Sigmoid colon (tissue), 4 donors: ENCODE measurements around the gene PSME3IP1.

Source experiments
- EP300 ChIP-seq, 4 donors: sonication (generic); formaldehyde crosslinking; IDR thresholded peaks; one replicate each; pipeline ENCODE4 v1.6.1; 2017; ENCODE audit warnings: antibody characterized with exemption in 4 of 4
- POLR2A ChIP-seq, 2 donors: fragments of 450-650 bp; IDR thresholded peaks; one replicate each; pipeline ENCODE4 v1.6.1; 2016; ENCODE audit warnings: antibody characterized with exemption in 2 of 2, mild to moderate bottlenecking in 2 of 2, moderate library complexity in 2 of 2
- POLR2AphosphoS5 ChIP-seq, 4 donors: sonication (generic); formaldehyde crosslinking; IDR thresholded peaks; one replicate each; pipeline ENCODE4 v1.6.1; 2017; ENCODE audit warnings: antibody characterized with exemption in 4 of 4
- TF ChIP-seq, protein P1 (sequence below), 4 experiments: fragments of 450-650 bp in 3 of 4; fragments of 200-600 bp in 1 of 4; IDR thresholded peaks; one replicate each; pipeline ENCODE4 v1.5.1; 2016 to 2019; ENCODE audit warnings: antibody characterized with exemption in 4 of 4, mild to moderate bottlenecking in 3 of 4, moderate library complexity in 2 of 4

GRCh38 chr16:57146040-57146647, 39.7 kb downstream of the PSME3IP1 start:
- TF ChIP-seq, protein P1, sequence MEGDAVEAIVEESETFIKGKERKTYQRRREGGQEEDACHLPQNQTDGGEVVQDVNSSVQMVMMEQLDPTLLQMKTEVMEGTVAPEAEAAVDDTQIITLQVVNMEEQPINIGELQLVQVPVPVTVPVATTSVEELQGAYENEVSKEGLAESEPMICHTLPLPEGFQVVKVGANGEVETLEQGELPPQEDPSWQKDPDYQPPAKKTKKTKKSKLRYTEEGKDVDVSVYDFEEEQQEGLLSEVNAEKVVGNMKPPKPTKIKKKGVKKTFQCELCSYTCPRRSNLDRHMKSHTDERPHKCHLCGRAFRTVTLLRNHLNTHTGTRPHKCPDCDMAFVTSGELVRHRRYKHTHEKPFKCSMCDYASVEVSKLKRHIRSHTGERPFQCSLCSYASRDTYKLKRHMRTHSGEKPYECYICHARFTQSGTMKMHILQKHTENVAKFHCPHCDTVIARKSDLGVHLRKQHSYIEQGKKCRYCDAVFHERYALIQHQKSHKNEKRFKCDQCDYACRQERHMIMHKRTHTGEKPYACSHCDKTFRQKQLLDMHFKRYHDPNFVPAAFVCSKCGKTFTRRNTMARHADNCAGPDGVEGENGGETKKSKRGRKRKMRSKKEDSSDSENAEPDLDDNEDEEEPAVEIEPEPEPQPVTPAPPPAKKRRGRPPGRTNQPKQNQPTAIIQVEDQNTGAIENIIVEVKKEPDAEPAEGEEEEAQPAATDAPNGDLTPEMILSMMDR (IDR thresholded peaks at IDR 0.05) = no peak
- TF ChIP-seq EP300 (IDR thresholded peaks at IDR 0.05) (no peak), POLR2AphosphoS5 (IDR thresholded peaks at IDR 0.05) (no peak), POLR2A (IDR thresholded peaks at IDR 0.05) (no peak)
